Measurements from ENCODE around the gene NFIB. TPM values are rescaled to one million over a fixed set of nuclear protein-coding genes. Genes with fewer than 3 reads are reported as not detected.

NFIB gene
- total RNA-seq (10.4 and 13.9 TPM in 2 replicates), polyA plus RNA-seq (5.7 and 7.8 TPM in 2 replicates)

GRCh38 chr9:14313951-14314423 lies at the start of gene NFIB:
Gene NFIB (minus strand): TSS chr9:14314141. CDS start chr9:14313511, 630 bp downstream.
- DNase-seq (ENCODE audit: low read depth in 1 of 2, low spot score in 1 of 2), result peak; percentile 66 to 84
- Histone ChIP-seq H3K9me3 (ENCODE audit: low read depth) (no peaks in the 10 kb centered on the region), H3K4me3 (peak within 1 kb of the TSS; percentile 39), H3K27me3 (peaks cover 49% of the 10 kb centered on the region), H3K4me1 (ENCODE audit: low read depth) (peaks cover 11% of the 10 kb centered on the region), H3K27ac (peak within 1 kb of the TSS; percentile 70), H3K36me3 (no peaks in the 10 kb centered on the region)
- TF ChIP-seq, protein P1, sequence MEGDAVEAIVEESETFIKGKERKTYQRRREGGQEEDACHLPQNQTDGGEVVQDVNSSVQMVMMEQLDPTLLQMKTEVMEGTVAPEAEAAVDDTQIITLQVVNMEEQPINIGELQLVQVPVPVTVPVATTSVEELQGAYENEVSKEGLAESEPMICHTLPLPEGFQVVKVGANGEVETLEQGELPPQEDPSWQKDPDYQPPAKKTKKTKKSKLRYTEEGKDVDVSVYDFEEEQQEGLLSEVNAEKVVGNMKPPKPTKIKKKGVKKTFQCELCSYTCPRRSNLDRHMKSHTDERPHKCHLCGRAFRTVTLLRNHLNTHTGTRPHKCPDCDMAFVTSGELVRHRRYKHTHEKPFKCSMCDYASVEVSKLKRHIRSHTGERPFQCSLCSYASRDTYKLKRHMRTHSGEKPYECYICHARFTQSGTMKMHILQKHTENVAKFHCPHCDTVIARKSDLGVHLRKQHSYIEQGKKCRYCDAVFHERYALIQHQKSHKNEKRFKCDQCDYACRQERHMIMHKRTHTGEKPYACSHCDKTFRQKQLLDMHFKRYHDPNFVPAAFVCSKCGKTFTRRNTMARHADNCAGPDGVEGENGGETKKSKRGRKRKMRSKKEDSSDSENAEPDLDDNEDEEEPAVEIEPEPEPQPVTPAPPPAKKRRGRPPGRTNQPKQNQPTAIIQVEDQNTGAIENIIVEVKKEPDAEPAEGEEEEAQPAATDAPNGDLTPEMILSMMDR (IDR thresholded peaks at IDR 0.05; ENCODE audit: low read depth, low read length), result no peak

DNA sequence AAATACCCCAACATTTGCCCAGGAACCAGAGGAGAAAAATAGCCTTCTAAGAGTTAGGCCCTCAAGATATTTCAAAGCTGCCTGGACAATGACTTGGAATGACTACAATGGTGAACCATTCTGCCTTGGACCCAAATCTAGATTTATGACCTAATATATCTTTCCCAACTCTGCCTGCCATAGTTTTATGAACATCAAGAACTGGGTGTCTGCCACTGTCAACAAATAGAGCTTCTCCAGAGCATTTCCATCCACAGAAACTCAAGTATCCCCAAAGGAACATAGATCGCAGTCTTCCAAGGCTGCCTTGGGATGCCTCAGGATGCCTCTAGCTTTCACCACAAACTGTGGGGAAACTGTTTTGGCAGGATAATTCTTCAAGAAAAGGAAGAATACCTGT lies 48.2 kb upstream of the NFIB start:
- H3K36me3 ChIP-seq, result no peaks in the 10 kb centered on the region
- no peak for DNase-seq (ENCODE audit: low read depth in 1 of 2, low spot score in 1 of 2)
- no peak overlapping the region for H3K4me3 ChIP-seq
- no peak overlapping the region for H3K27ac ChIP-seq
- H3K9me3 ChIP-seq (ENCODE audit: low read depth), result no peaks in the 10 kb centered on the region
- TF ChIP-seq, protein P1 (IDR thresholded peaks at IDR 0.05; ENCODE audit: low read depth, low read length), result no peak
- H3K4me1 ChIP-seq (ENCODE audit: low read depth), result no peaks in the 10 kb centered on the region
- no peaks in the 10 kb centered on the region for H3K27me3 ChIP-seq

- no peak for DNase-seq (ENCODE audit: low read depth in 1 of 2, low spot score in 1 of 2)
- no peaks in the 10 kb centered on the region for H3K36me3 ChIP-seq
- no peak overlapping the region for H3K27ac ChIP-seq
- no peaks in the 10 kb centered on the region for H3K27me3 ChIP-seq
- TF ChIP-seq, protein P1 (IDR thresholded peaks at IDR 0.05; ENCODE audit: low read depth, low read length), result no peak
- H3K4me3 ChIP-seq, result no peak overlapping the region
- no peaks in the 10 kb centered on the region for H3K4me1 ChIP-seq (ENCODE audit: low read depth)
- no peaks in the 10 kb centered on the region for H3K9me3 ChIP-seq (ENCODE audit: low read depth)
Observed at GRCh38 chr9:14361074-14361473, 47.1 kb upstream of the NFIB start.

GRCh38 chr9:14358523-14358922 lies 44.6 kb upstream of the NFIB start:
- no peaks in the 10 kb centered on the region for H3K9me3 ChIP-seq (ENCODE audit: low read depth)
- DNase-seq (ENCODE audit: low read depth in 1 of 2, low spot score in 1 of 2), result no peak
- TF ChIP-seq, protein P1 (IDR thresholded peaks at IDR 0.05; ENCODE audit: low read depth, low read length), result no peak
- H3K4me3 ChIP-seq, result no peak overlapping the region
- no peaks in the 10 kb centered on the region for H3K36me3 ChIP-seq
- no peaks in the 10 kb centered on the region for H3K4me1 ChIP-seq (ENCODE audit: low read depth)
- no peak overlapping the region for H3K27ac ChIP-seq
- peaks cover 10% of the 10 kb centered on the region for H3K27me3 ChIP-seq

GRCh38 chr9:14356351-14357265 lies 42.7 kb upstream of the NFIB start:
- no peak overlapping the region for H3K27ac ChIP-seq
- no peak overlapping the region for H3K4me3 ChIP-seq
- H3K27me3 ChIP-seq, result peaks cover 18% of the 10 kb centered on the region
- TF ChIP-seq, protein P1 (IDR thresholded peaks at IDR 0.05; ENCODE audit: low read depth, low read length), result no peak
- DNase-seq (ENCODE audit: low read depth in 1 of 2, low spot score in 1 of 2), result no peak
- H3K4me1 ChIP-seq (ENCODE audit: low read depth), result no peaks in the 10 kb centered on the region
- H3K9me3 ChIP-seq (ENCODE audit: low read depth), result no peaks in the 10 kb centered on the region
- H3K36me3 ChIP-seq, result no peaks in the 10 kb centered on the region

Measured in cardiac muscle cell (in vitro differentiated cells and primary cell).